NCI-H2227 treated with DMSO at 0.1 percent for 48 hours (cell line): ENCODE results near the gene KLF13.

Experiments
- DNase-seq: peaks from one replicate; lab custom pipeline; 2025; lab: John Stamatoyannopoulos, UW

The KLF13 gene

GRCh38 chr15:31317017-31317416, 9.6 kb upstream of the KLF13 start:
- no peak for DNase-seq

DNA sequence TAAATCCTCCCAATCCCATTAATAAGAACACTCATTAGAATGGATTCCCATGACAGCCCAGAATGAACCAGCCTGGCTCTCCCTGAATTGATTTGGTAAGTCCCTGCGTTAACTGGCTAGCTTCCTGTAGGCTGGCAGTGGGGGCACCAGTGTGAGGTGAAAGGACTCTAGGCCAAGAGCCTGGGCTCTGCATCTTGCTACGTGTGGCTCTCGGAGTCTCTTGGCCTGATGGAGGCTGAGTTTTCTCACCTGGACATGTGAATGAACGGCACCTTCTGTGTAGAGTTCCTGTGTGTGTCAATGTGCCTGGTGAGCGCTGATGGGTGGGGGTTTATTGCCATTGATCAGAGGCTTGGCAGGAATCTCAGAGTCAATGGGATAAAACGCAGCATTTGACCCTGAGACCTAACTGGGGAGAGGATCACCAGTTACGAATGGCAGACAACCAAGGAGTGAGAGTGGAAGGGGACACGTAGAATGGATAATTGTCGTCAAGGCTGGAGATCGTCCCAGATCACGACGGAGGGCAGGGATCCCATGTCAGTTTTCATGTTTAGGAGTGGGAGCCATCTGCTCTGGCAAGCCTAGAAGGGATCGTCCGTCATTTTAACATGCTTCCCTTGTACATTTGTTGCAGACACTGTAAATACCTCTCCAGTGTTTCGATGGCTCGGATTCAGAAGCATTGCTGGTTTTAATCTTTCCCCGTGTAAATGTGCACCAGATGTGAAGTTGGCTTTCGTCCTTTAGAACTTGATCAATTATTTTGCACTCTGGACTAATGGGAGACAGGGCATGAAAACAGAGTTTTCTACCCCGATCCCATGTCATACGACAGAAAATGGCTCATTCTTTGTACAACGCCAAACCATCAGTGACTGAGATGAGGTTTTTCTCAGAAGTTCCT, 9.0 kb upstream of the KLF13 start:
- DNase-seq = no peak

GRCh38 chr15:31318429-31318828, 8.2 kb upstream of the KLF13 start:
- DNase-seq = no peak

DNA sequence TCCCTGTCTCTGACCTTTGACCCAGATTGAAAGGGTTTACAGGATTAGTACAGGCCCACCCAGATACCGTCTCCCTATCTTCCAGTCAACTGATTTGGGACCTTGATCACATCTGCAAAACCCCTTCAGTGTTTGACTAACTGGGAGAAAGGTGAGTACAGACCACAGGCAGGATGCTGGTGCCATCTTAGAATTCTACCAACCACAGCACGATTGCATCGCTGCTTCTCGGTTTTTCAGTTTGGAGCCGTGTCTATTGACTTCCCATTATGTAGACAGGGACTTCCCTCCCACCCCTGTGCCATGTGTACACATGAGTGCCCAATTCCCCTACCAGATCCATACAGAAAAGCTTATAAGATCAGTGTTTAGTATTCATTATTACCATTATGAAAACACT, 6.6 kb upstream of the KLF13 start:
- DNase-seq = no peak

GRCh38 chr15:31321418-31321817, 5.2 kb upstream of the KLF13 start:
- no peak for DNase-seq

- no peak for DNase-seq
These were observed 4.1 kb upstream of the KLF13 start for GRCh38 chr15:31322504-31322903.

- DNase-seq = no peak
These were observed 3.0 kb upstream of the KLF13 start for GRCh38 chr15:31323627-31324026.

DNA sequence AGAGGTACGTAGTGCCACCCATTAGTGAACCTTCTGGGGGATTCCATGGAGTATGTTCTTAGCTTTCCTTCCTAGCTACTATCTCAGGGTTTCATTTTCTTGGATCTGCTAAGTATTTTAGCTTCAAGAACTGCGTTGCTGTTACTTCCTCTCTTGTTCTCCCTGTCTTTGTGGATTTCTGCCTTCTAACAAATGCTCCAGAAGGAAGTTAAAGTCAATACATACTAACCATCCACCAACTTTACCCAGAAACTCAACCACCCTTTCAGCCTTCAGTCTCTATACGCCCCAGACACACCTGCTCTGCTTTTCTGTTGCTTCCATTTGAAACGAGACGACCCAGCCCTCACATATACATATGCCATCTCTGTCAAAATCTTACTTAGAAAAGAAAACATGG, 2.4 kb upstream of the KLF13 start:
- no peak for DNase-seq

DNA sequence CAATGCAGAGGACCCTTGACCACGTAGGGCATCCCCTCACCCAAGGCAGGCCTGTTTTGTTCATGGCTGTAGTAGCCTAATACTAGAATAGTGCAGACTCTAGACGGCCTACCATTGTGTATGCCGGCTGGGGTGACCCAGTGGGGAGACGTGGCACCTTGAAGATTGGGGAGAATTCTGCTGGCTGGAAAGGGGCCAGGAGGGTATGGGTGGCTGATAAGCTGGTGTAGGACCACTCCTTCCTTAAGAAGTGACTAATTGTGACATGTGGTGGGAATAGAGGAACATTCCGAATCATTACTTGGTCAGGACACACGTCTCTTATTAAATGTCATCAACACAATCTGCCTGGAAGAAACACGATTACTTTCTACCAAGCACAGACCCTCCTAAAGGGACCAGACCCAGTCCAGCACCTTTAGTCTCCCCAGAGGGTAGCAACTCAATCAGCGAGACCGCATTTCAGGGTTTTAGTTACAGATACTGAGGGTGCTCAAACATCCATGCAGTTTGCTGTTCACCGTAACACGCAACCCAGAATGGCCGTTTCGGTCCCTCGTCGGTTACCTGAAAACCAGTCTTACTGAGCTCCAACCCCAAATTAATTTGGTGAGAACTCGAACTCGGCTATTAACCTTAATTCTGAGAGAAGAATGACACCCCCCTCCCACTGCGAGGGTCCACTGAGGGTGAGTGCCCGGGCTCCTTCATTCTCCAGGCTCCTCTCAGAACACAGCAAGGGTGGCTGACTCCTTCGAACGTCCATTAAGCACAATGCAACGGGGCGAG, 1.6 kb upstream of the KLF13 start:
- no peak for DNase-seq

GRCh38 chr15:31325595-31326155, 960 bp upstream of the KLF13 start:
- DNase-seq = peak; percentile 57

DNA sequence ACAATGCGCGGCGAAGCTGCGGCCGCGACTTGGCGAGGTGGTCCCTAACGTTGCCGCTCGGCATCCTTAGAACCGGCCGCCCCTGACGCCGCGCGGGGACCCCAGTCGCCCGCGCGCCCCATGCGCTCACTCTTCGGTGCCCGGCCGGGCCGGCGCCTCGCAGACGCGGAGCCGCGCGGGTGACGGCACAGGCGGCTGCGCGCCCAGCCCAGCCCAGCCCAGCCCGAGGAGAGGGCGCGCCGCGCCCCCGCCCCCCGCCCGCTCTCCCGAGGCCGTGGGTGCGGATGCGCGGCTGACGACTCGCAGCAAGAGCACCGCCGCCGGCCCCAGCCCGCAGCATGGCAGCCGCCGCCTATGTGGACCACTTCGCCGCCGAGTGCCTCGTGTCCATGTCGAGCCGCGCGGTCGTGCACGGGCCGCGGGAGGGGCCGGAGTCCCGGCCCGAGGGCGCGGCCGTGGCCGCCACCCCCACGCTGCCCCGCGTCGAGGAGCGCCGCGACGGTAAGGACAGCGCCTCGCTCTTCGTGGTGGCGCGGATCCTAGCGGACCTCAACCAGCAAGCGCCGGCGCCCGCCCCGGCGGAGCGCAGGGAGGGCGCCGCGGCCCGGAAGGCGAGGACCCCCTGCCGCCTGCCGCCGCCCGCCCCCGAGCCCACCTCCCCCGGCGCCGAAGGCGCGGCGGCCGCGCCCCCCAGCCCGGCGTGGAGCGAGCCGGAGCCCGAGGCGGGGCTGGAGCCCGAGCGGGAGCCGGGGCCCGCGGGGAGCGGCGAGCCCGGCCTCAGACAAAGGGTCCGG, 437 bp downstream of the KLF13 start:
- peak; percentile 43 for DNase-seq

DNA sequence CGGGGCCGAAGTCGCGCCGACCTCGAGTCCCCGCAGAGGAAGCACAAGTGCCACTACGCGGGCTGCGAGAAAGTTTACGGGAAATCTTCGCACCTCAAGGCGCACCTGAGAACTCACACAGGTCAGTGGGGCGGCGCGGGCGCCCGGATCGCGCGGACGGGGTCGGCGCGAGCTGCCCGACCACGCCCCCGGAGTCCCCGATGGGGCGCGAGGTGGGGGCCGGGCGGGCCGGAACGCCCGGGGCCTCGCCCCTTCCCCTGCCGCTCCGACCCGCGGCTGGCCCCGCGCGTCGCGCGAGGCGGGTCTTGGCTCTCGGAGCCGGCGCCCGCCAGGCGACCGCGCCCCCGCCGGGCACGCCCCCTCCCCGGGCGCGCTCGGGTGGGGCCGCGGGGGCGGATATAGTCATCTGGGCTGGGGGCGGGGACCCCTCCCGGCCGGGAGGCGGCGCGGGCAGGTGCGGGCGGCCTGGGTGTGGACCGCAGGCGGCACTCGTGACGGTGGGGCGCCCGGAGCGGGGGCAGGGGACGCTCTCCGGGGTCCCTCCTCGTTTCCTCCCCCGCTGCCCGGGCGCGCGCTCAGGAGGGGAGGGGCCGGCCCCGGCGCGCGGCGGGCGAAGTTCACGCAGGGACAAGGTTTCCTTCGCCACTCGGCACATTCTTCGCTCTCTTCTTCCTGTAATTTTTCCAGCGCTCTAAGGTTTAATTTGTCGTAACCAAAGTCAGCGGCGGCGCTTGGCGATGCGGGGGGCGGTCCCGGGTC, 1.2 kb downstream of the KLF13 start:
- DNase-seq = peak; percentile 48

- DNase-seq = no peak
These were observed 1.9 kb downstream of the KLF13 start for GRCh38 chr15:31328428-31328968.

- DNase-seq = no peak
These were observed 2.5 kb downstream of the KLF13 start for GRCh38 chr15:31328969-31329639.

DNA sequence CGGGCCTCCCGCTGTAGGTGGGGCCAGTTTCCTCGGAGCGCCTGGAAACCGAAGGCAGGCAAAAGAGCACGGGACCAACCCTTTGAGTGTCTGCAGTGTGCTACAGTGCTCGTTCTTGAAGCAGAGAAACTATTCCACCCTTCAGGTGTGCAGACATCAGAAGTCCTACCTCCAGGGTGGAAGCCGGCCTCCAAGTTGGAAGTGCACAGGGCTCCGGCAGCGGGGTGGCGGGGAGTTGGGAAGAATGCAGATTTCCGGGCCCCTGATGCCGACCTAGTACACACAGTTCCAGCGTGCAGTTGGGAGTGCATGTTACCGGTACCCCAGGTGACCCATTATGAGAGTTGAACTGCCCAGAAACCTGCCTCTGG, 3.0 kb downstream of the KLF13 start:
- DNase-seq = no peak

- no peak for DNase-seq
These were observed 3.6 kb downstream of the KLF13 start for GRCh38 chr15:31330111-31330785.

- no peak for DNase-seq
These were observed 4.2 kb downstream of the KLF13 start for GRCh38 chr15:31330836-31331235.

GRCh38 chr15:31331389-31331788, 4.8 kb downstream of the KLF13 start:
- DNase-seq = no peak

- DNase-seq = no peak
These were observed 5.5 kb downstream of the KLF13 start for GRCh38 chr15:31332020-31332680.
